Ishikawa (cell line): ENCODE measurements around the gene NDUFB10.

Experiments
- CEBPB ChIP-seq: IDR thresholded peaks from 2 replicates; pipeline ENCODE4 v1.6.1; 2012
- CREB1 ChIP-seq: IDR thresholded peaks from 2 replicates; pipeline ENCODE4 v1.6.1; 2012; ENCODE audit warnings: low read depth
- EGR1 ChIP-seq: IDR thresholded peaks from 2 replicates; pipeline ENCODE4 v1.6.1; 2012
- EP300 ChIP-seq: IDR thresholded peaks from 2 replicates; pipeline ENCODE4 v1.6.1; 2012; ENCODE audit warnings: borderline replicate concordance
- FOXM1 ChIP-seq: IDR thresholded peaks from 2 replicates; pipeline ENCODE4 v1.6.1; 2012; ENCODE audit warnings: low read depth, borderline replicate concordance
- NFIC ChIP-seq: IDR thresholded peaks from 2 replicates; pipeline ENCODE4 v1.6.1; 2012
- RAD21 ChIP-seq: IDR thresholded peaks from 2 replicates; pipeline ENCODE4 v1.6.1; 2012; ENCODE audit warnings: low read depth
- TAF1 ChIP-seq: IDR thresholded peaks from 2 replicates; pipeline ENCODE4 v1.6.1; 2012; ENCODE audit warnings: low read depth, mild to moderate bottlenecking
- TCF12 ChIP-seq: IDR thresholded peaks from 2 replicates; pipeline ENCODE4 v1.6.1; 2012; ENCODE audit warnings: low read depth
- TEAD4 ChIP-seq: IDR thresholded peaks from 2 replicates; pipeline ENCODE4 v1.6.1; 2012
- YY1 ChIP-seq: IDR thresholded peaks from 2 replicates; pipeline ENCODE4 v1.6.1; 2012; ENCODE audit warnings: low read depth
- ZBTB7A ChIP-seq: IDR thresholded peaks from 2 replicates; pipeline ENCODE4 v1.6.1; 2012; ENCODE audit warnings: low read depth
- TF ChIP-seq, protein P1 (sequence below): IDR thresholded peaks from 2 replicates; pipeline ENCODE4 v1.6.1; 2012
- TF ChIP-seq, protein P2 (sequence below): IDR thresholded peaks from 2 replicates; pipeline ENCODE4 v1.6.1; 2012; ENCODE audit warnings: low read depth, mild to moderate bottlenecking
- TF ChIP-seq, protein P3 (sequence below): IDR thresholded peaks from 2 replicates; pipeline ENCODE4 v1.6.1; 2012

NDUFB10 gene

DNA sequence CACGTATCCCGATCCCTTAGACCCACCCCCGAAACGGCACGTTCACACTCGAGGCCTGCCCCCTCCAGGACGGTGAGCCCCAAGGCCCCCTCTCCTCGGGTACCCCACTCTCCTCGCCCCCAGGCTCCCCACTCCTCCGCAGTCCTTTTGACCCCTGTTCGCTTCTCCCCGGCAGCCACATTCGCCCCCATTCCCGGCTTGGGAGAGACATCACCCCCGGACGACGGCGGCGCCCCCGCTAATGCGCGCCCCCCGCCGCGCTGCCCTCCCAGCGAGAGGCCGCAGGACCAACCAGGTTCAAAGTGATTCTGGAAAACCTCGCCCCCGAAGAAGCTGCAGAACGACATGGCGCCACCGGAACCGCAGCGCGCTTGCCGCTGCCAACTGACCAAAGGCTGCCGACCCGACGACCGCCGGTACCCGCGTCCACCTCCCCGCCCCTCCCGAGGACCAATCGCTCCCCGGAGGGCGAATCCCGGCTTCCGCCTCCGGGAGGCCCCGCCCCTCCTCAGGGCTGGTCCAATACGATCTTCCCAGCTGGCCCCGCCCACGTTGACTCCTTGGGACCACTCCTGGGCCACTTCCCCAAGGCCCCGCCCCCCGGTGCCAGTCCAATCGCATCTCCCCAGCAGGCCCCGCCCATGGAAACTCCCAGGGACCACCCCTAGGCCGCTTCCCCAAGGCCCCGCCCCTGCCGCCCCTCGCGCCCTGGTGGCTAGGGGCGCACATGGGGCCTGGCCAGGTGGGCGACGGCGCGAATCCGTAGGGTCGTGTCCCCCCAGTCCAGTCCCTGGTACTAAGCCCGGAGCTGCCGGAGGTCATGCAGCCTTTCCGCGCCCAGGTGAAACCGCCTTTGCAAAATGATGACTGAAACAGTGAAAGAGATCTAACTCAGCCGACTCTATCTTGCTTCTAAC is 16.3 kb upstream of the NDUFB10 start, which contains the start of gene MSRB1:
Gene MSRB1, minus strand, starts transcription at position 390 of the 917 bp plus-strand sequence. Its CDS starts 43 bp downstream, at position 347.
- TF ChIP-seq EGR1 (peak; percentile 64), EP300 (no peak), TCF12 (no peak), YY1 (peak; percentile 76; the same call in 1 of the 2 replicates), TAF1 (peak; percentile 83), CEBPB (no peak), TEAD4 (no peak), RAD21 (no peak), NFIC (peak; percentile 36; the same call in 1 of the 2 replicates), FOXM1 (no peak), ZBTB7A (peak; percentile 80), CREB1 (no peak)
- TF ChIP-seq, protein P1, sequence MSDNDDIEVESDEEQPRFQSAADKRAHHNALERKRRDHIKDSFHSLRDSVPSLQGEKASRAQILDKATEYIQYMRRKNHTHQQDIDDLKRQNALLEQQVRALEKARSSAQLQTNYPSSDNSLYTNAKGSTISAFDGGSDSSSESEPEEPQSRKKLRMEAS, result peak; percentile 87
- TF ChIP-seq, protein P2, sequence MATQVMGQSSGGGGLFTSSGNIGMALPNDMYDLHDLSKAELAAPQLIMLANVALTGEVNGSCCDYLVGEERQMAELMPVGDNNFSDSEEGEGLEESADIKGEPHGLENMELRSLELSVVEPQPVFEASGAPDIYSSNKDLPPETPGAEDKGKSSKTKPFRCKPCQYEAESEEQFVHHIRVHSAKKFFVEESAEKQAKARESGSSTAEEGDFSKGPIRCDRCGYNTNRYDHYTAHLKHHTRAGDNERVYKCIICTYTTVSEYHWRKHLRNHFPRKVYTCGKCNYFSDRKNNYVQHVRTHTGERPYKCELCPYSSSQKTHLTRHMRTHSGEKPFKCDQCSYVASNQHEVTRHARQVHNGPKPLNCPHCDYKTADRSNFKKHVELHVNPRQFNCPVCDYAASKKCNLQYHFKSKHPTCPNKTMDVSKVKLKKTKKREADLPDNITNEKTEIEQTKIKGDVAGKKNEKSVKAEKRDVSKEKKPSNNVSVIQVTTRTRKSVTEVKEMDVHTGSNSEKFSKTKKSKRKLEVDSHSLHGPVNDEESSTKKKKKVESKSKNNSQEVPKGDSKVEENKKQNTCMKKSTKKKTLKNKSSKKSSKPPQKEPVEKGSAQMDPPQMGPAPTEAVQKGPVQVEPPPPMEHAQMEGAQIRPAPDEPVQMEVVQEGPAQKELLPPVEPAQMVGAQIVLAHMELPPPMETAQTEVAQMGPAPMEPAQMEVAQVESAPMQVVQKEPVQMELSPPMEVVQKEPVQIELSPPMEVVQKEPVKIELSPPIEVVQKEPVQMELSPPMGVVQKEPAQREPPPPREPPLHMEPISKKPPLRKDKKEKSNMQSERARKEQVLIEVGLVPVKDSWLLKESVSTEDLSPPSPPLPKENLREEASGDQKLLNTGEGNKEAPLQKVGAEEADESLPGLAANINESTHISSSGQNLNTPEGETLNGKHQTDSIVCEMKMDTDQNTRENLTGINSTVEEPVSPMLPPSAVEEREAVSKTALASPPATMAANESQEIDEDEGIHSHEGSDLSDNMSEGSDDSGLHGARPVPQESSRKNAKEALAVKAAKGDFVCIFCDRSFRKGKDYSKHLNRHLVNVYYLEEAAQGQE, result no peak
- TF ChIP-seq, protein P3, sequence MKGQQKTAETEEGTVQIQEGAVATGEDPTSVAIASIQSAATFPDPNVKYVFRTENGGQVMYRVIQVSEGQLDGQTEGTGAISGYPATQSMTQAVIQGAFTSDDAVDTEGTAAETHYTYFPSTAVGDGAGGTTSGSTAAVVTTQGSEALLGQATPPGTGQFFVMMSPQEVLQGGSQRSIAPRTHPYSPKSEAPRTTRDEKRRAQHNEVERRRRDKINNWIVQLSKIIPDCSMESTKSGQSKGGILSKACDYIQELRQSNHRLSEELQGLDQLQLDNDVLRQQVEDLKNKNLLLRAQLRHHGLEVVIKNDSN, result no peak

DNA sequence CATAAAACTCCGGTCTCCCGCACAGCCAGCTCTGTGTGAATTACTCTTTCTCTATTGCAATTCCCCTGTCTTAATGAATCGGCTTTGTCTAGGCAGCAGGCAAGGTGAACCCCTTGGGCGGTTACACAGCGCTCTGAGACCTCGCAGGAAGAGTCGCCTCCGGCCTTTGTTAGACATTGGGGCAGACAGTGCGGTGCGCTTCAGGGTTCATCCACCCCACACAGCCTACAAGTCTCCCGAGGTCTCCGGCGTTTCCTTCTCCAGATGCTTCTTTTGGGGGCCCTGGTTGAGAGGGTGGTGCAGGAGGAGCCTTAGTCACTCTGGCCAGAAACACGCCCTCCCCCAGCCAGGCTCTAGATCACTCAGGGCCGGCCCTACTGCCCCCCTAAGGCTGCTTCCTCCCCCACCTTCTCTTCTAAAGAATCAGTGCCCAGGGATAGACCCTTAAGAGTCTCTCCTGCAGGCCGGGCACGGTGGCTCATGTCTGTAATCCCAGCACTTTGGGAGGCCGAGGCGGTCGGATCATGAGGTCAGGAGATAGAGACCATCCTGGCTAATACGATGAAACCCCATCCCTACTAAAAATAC is 14.6 kb upstream of the NDUFB10 start:
- TF ChIP-seq YY1, result no peak
- TF ChIP-seq, protein P1, result no peak
- TF ChIP-seq EP300, result no peak
- TF ChIP-seq, protein P2, result no peak
- no peak for TF ChIP-seq FOXM1
- TF ChIP-seq CEBPB, result no peak
- no peak for TF ChIP-seq TAF1
- no peak for TF ChIP-seq EGR1
- TF ChIP-seq ZBTB7A, result no peak
- TF ChIP-seq, protein P3, result no peak
- no peak for TF ChIP-seq RAD21
- no peak for TF ChIP-seq CREB1
- TF ChIP-seq TEAD4, result no peak
- TF ChIP-seq TCF12, result no peak
- no peak for TF ChIP-seq NFIC

DNA sequence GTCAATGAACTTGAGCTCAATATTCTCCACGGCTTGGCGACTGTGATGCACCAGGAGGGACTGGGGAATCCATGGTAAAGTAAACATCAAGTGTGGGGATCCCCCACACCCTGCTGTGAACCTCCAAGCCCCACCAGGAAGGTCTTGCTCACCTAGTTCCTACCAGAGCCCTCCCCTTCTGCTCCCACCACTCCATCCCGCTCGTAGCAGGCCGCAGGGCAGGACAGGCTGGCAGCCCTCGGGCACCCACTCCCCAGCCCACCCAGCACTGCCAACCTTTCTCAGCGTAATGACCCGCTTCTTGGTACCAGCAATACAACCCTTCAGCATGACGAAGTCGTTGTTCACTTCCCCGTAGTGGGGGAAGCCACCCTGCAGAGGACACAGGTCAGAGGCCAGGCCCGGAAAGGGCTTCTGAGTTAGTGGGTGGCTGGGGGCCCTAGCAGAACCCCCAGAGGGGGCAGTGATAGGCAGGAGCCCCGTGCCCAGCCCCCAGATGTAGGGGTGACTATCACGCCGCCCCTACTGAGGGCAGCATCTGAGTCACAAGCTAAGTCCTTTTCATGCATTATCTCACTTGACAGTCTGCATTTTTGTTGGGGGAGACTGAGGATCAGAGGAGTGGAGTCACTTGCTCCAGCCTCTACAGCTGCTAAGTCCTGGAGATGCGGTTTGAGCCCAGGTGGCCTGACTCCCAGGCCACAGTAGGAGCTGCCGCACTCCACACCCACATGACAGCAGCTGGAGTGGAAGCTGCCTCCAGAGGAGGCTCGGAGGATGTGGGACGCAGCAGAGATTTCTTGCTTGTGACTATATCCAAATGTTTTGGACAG is 13.6 kb upstream of the NDUFB10 start:
- TF ChIP-seq EGR1, result no peak
- TF ChIP-seq, protein P2, result no peak
- no peak for TF ChIP-seq YY1
- no peak for TF ChIP-seq TAF1
- TF ChIP-seq ZBTB7A, result no peak
- TF ChIP-seq CEBPB, result no peak
